NOMO-1 (cell line): Measurements from ENCODE around the gene RBM11.
A peak's percentile ranks its signal among the peaks of the same experiment; 100 is the strongest.
"Not testable (repeated sequence)": the region's sequence is repeated elsewhere in the genome, so short reads cannot be mapped to it uniquely, and the experiment has no call there.

Source experiments
- DNase-seq, 2 experiments: peaks; one replicate each; lab custom pipeline; 2025; ENCODE audit not compliant: unreplicated experiment in 2 of 2; lab: John Stamatoyannopoulos, UW

Gene RBM11

GRCh38 chr21:14215971-14216641, at the start of gene RBM11:
RBM11 (plus strand) TSS chr21:14216157; CDS start chr21:14216187, 30 bp downstream.
- DNase-seq, result peak; percentile 58 to 73

- DNase-seq, result not testable (repeated sequence)
These were observed 49.3 kb upstream of the RBM11 start for GRCh38 chr21:14166463-14167223.

GRCh38 chr21:14206222-14206621, 9.7 kb upstream of the RBM11 start:
- DNase-seq, result no peak

GRCh38 chr21:14210738-14211137, 5.2 kb upstream of the RBM11 start, which contains the start of gene LIPI:
LIPI (minus strand) TSS chr21:14210955; CDS start chr21:14210845, 110 bp downstream.
- no peak for DNase-seq

GRCh38 chr21:14213164-14213563, 2.8 kb upstream of the RBM11 start:
- no peak for DNase-seq

GRCh38 chr21:14223365-14223764, 7.4 kb downstream of the RBM11 start:
- no peak for DNase-seq

GRCh38 chr21:14229399-14229798, 13.4 kb downstream of the RBM11 start:
- DNase-seq, result no peak

- DNase-seq, result no peak
These were observed 19.1 kb downstream of the RBM11 start for GRCh38 chr21:14235101-14235500.

- DNase-seq, result no peak
These were observed 20.2 kb downstream of the RBM11 start for GRCh38 chr21:14236180-14236579.

- peak in 1 of 2 experiments; percentile 63 for DNase-seq
These were observed 23.3 kb downstream of the RBM11 start for GRCh38 chr21:14239281-14239680.

- peak; percentile 49 to 79 for DNase-seq
These were observed 25.3 kb downstream of the RBM11 start for GRCh38 chr21:14241297-14241696.

GRCh38 chr21:14243461-14243860, 27.5 kb downstream of the RBM11 start:
- no peak for DNase-seq

- no peak for DNase-seq
These were observed 27.9 kb downstream of the RBM11 start for GRCh38 chr21:14243874-14244273.

- DNase-seq, result no peak
These were observed 29.0 kb downstream of the RBM11 start for GRCh38 chr21:14244911-14245310.

GRCh38 chr21:14245711-14246110, 29.8 kb downstream of the RBM11 start:
- DNase-seq, result no peak

- no peak for DNase-seq
These were observed 35.4 kb downstream of the RBM11 start for GRCh38 chr21:14251336-14251735.

GRCh38 chr21:14259747-14260146, 43.8 kb downstream of the RBM11 start:
- DNase-seq, result peak in 1 of 2 experiments; percentile 33

GRCh38 chr21:14260174-14260764, 44.3 kb downstream of the RBM11 start:
- DNase-seq, result no peak

GRCh38 chr21:14262039-14262438, 46.1 kb downstream of the RBM11 start:
- no peak for DNase-seq

GRCh38 chr21:14263879-14264278, 47.9 kb downstream of the RBM11 start:
- DNase-seq, result peak in 1 of 2 experiments; percentile 12

GRCh38 chr21:14265023-14265422, 49.1 kb downstream of the RBM11 start:
- DNase-seq, result no peak

- no peak for DNase-seq
These were observed 51.1 kb downstream of the RBM11 start for GRCh38 chr21:14267076-14267475.
